ENCODE measurements around the gene STAC3. TPM values are rescaled to one million over a fixed set of nuclear protein-coding genes. Genes with fewer than 3 reads are reported as not detected.

STAC3 gene
- total RNA-seq, 1 experiment from 2014 or later, result 2.8 TPM

GRCh38 chr12:57255916-57256315 is 4.9 kb upstream of the STAC3 start:
- Histone ChIP-seq H4K5ac (ENCODE audit: insufficient read length, low read depth, low read length) (no peak overlapping the region), H3T11ph (ENCODE audit: low read length) (no peak overlapping the region), H3K18ac (ENCODE audit: insufficient read length, low read depth, low read length) (no peak overlapping the region), H2BK15ac (ENCODE audit: low read depth, low read length) (no peak overlapping the region), H3K27ac (ENCODE audit: insufficient read length, low read depth, low read length) (no peak overlapping the region), H3K79me1 (ENCODE audit: insufficient read depth, low read depth, low read length, poor library complexity, severe bottlenecking) (no peaks in the 10 kb centered on the region), H4K8ac (replicated peaks; ENCODE audit: insufficient read length, low read depth, low read length) (no peak overlapping the region), H2BK120ac (ENCODE audit: low read depth, low read length, poor library complexity, severe bottlenecking) (no peak overlapping the region), H3K14ac (ENCODE audit: insufficient read depth, low read length) (no peak overlapping the region), H3K9me3 (ENCODE audit: control insufficient read depth, low read depth, low read length) (no peaks in the 10 kb centered on the region), H3K4me2 (ENCODE audit: insufficient read depth, insufficient read length, low read length) (no peak overlapping the region), H3K4ac (ENCODE audit: low read depth, low read length) (no peak overlapping the region), H4K91ac (ENCODE audit: insufficient read length, low read depth, low read length) (no peak overlapping the region), H3K79me2 (ENCODE audit: insufficient read depth, low read length) (no peaks in the 10 kb centered on the region), H4K20me1 (ENCODE audit: control insufficient read depth, insufficient read depth, insufficient read length) (no peaks in the 10 kb centered on the region), H3K56ac (ENCODE audit: insufficient read length, low read depth, low read length) (no peak overlapping the region), H3K4me1 (ENCODE audit: insufficient read depth, low read length) (peaks cover 2% of the 10 kb centered on the region), H3K23me2 (ENCODE audit: insufficient read length, low read depth, low read length, poor library complexity, severe bottlenecking) (no peaks in the 10 kb centered on the region), H2BK20ac (ENCODE audit: low read depth, low read length, poor library complexity, severe bottlenecking) (no peak overlapping the region), H2BK5ac (ENCODE audit: insufficient read length, low read length) (no peak overlapping the region), H2AK5ac (ENCODE audit: insufficient read length, low read length) (no peak overlapping the region), H2BK12ac (ENCODE audit: insufficient read length, low read depth, low read length) (no peak overlapping the region), H3K9ac (ENCODE audit: extremely low read depth, insufficient read length, low read length) (no peak overlapping the region), H3K27me3 (ENCODE audit: insufficient read depth, low read length) (no peaks in the 10 kb centered on the region), H2AFZ (ENCODE audit: low read length) (no peak overlapping the region), H3K23ac (ENCODE audit: insufficient read length, low read depth, low read length) (no peak overlapping the region)
- Mint-ChIP-seq H3K4me1 (peaks cover 0 to 10% of the 10 kb centered on the region in 2 experiments; a peak in 1 of 4 replicates), H3K27ac (no peak overlapping the region), H3K9me3 (no peaks in the 10 kb centered on the region), H3K4me3 (no peak overlapping the region), H3K36me3 (ENCODE audit: insufficient read depth in 1 of 3, low read depth in 3 of 3) (peaks cover 0 to 37% (median 24%) of the 10 kb centered on the region in 3 experiments; a peak in 6 of 7 replicates), H3K27me3 (ENCODE audit: low read depth) (no peaks in the 10 kb centered on the region)
- no peak for TF ChIP-seq CTCF (conservative IDR thresholded peaks at IDR 0.05)
- no peak for DNase-seq
- WGBS (ENCODE audit: extremely low coverage, insufficient read length, low lambda C conversion rate), result no CpG with 5 or more reads among the region's 6 CpGs

Measured in H9 (cell line).